CD4-positive, alpha-beta T cell treated with Interleukin-10 for 1 hour (primary cell): ENCODE data around the gene BRCC3.

Source experiments
- DNase-seq: peaks from one replicate; pipeline ENCODE4 v3.0.0-alpha.2; 2020

BRCC3 gene

DNA sequence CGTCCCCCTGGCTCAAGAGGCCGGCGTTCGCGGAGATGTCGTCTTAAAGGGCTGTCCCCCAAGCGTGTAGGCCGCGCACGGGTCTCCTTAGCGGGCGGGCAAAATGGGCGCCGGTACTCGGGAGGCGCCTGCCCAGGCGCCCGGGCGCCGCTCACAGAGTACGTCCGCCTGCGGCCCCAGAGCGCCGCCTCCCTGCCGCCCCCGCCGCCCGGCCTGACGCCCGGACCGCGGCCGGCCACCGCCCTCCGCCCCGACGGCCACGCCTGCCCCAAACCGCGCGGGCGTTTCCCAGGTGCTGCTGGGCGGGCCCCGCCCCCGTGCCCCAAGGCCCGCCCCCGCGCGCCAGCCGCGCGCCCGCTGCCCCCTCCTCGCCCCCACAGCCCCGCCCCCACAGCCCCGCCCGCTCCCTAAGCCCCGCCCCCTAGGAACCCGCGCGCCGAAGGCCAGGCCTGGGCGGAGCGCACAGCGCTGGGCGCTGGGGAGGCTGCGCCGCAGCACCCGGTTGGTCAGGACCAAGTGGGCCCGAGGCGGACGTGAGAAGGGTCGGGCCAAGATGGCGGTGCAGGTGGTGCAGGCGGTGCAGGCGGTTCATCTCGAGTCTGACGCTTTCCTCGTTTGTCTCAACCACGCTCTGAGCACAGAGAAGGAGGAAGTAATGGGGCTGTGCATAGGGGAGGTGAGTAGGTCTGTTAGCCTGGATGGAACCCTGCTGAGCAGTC lies at the start of gene BRCC3, which contains the start of the genes CMC4 and MTCP1:
Gene BRCC3 (plus strand): TSS at position 534 of the 719 bp plus-strand sequence. CDS start 20 bp downstream, at position 554.
Gene CMC4 (minus strand): TSS at position 162 of the 719 bp plus-strand sequence. CDS start 7,113 bp downstream, outside the sequence.
Gene MTCP1 (minus strand): TSS at position 162 of the 719 bp plus-strand sequence. CDS start 5,126 bp downstream, outside the sequence.
- peak; percentile 83 for DNase-seq

DNA sequence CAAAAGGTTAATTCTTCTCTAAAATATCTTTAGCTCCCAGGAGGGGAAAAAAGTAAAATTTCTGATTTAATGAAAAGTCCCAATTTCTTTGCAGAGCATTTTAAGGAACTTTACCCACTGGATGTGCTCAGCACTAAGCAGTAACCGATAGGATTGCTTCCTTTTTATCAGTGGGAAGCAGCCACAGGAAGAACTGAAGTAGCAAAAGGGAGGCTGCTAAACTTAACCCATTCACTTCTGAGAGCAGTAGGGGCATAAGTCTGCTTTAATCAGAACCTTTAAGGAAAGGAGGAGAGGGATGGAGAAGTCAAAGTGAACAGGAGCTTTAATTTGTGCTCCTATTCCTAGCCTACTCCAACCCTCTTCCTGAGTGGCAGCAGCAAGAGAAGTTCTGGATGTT lies 48.7 kb upstream of the BRCC3 start, which contains the start of gene F8:
Gene F8 (minus strand): TSS at position 139 of the 400 bp plus-strand sequence. CDS start 171 bp downstream, outside the sequence.
- no peak for DNase-seq

DNA sequence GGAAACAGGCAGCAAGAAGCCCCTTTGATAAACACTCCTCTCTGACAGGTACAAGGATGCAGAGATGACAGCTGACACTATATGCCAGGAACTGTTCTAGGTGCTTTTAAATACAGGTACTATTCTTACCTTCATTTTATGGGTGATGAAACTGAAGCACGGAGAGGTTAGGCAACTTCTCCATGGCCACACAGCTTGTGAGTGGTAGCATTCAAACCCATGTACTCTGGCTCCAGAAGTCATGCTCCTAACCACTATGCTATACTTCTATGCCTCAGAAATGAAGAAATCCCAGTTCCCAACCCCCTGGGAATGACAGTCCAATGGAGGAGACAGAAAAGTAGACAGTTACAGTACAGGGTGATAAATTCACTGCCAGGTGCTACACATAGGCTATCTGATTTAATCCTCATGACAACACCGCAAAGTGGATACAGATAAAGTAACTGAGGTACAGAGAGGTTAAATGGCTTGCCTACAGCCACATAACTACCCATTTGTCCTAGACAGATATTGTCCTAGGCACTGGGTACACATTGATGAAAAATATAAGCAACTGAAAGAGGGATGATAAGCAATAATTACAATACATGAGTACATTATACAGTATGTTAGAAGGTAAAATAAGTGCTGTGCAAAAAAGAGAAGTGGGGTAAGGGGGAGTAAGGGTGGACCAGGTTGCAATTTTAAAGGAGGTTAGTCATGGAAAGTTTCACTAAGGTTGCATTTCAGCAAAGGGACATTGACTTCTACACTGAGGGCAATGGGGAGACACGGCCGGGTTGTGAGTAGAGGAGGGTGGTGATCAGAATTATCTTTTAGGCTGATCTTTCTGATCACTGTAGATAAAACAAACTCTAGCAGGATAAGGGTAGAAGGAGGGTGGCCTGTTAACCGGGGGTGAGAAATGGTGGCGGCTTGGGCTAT lies 47.1 kb upstream of the BRCC3 start:
- no peak for DNase-seq

DNA sequence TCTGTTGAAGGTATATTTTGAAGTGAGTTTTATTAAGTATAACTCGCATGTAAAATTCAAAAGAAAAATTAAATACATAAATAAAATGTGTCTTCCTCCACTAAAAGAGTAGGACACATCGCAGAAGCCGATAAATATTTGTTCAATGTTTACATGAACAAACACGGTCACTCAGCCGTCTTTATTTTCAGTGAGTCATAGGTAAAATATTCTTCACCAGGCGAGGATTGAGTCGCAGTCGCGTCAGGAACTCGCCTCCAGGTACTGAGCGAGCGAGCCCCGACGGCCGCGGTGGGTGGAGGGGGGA lies 44.9 kb upstream of the BRCC3 start:
- DNase-seq: no peak

DNA sequence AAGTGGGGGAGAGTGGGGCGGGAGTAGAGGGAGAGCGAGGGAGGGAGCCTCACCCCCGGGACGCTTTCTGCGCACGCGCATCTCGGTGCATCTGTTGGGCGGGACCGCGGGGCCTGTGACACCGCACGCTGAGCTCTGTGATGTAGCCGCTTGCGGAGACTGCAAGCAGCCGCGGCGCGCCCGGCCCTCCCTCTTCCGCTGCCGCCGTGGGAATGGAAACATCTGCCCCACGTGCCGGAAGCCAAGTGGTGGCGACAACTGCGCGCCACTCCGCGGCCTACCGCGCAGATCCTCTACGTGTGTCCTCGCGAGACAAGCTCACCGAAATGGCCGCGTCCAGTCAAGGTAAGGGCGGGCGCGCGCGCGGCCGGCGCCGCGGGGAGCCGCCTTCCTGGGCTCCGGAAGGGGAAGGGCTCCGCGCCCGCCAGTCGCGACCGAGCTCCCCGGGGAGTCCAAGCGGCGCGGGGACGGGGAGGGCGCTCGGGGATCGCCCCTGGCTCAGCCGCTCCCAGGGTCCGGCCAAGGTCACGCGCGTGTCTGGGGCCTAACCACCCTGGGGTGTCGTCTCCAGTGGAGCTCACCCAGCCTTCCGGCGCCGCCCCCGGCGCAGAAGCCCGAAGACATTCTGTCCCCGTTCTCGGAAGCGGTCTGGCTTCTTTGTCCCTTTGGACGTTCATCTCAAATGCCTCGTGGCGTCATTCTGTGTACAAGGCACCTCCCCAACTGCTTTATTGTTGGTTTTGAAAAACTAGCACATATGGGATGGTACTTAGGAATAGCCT lies 44.4 kb upstream of the BRCC3 start, which contains the start of gene FUNDC2:
Gene FUNDC2 (plus strand): TSS at position 118 of the 782 bp plus-strand sequence. CDS start 95 bp downstream, at position 213.
- DNase-seq: peak; percentile 96

DNA sequence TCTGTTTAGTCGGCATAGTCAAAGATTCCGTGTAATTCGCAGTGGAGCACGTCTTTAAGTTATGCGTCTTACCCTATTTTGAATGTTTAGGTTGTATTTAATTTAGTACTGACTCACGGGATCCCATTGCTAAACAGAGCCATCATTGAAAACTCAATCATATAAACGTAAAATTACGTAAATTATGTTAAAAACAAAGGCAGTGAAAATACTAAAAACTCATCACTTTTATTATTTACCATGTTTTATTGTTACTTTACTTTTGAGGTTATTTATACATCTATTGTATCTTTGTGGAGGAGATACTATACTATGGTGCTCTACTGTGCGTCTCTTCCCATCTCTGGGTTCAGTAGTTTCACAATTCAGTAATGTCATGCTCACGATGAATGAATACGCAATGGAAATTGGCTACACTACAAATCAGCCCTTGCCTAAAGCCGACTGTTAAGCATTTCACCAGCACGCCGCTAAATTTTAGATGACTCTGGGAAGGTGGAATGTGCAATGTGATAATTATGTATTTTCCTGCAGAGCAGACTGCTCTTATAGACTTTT lies 43.7 kb upstream of the BRCC3 start:
- DNase-seq: peak; percentile 31

DNA sequence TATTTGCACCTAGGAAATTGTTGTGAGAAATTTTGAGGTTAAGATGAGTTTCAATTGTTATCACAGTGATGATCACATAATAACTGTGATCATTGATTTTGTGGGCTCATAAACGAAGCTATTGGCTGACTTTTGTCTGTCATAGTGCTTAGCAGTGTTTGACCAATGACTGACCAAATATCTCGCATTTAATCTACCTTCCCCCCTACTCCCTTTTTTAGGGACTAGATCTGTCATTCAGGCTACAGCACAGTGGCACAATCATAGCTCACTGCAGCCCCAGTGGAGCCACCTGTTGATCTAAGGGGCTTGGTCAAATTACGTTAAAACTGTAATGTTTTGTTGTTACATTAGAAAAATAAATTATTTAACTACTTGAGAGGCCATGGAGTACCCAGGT lies 43.2 kb upstream of the BRCC3 start:
- DNase-seq: peak; percentile 9

DNA sequence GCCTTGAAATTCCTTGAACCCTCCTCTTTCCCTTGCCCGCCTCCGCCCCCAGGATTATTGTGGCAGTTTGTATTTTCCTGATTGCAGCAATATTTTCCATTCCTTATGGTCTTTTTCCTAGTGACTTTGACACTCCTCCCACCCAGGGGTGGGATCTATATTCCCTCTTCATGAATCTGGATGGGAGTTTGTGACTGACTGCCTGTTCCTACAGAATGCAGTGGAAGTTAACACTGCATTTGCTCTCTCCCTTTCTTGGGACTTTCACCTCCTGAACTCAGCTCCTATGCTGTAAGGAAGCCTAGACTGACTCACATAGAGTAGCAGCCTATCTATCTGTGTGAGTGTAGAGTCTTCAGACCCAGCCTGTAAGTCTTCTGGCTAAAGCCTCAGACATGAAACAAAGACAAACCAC lies 42.4 kb upstream of the BRCC3 start:
- no peak for DNase-seq

DNA sequence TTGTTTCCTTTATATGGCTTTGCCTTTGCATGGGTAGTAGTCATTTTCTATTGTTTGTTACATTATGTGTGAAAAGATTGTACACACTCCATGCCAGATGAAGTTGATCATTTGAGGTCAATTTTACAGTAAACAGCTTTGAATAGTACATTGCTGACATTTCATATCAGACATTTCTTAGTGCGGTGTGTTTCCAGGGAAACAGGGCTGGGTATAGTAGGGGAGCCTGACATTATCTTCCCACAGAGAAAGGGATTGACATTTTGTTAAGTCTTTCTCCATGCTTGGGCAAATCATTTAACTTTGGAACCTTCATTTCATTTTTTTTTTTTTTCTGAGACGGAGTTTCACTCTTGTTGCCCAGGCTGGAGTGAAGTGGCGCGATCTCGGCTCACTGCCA lies 39.7 kb upstream of the BRCC3 start:
- no peak for DNase-seq

DNA sequence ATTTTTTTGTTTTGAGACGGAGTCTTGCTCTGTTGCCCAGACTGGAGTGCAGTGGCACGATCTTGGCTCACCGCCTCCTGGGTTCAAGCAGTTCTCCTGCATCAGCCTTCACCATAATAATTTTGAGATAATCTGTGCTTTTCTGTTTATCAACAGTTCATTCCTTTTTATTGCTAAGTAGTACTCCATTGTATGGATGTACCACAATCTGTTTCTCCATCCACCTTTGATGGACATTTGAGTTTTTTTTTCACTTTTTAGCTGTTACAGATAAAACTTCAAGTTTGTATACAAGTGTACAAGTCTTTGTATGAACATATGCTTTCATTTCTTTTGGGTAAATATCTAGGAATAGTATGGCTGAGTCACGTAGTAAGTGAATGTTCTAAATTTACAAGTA lies 35.6 kb upstream of the BRCC3 start:
- no peak for DNase-seq

DNA sequence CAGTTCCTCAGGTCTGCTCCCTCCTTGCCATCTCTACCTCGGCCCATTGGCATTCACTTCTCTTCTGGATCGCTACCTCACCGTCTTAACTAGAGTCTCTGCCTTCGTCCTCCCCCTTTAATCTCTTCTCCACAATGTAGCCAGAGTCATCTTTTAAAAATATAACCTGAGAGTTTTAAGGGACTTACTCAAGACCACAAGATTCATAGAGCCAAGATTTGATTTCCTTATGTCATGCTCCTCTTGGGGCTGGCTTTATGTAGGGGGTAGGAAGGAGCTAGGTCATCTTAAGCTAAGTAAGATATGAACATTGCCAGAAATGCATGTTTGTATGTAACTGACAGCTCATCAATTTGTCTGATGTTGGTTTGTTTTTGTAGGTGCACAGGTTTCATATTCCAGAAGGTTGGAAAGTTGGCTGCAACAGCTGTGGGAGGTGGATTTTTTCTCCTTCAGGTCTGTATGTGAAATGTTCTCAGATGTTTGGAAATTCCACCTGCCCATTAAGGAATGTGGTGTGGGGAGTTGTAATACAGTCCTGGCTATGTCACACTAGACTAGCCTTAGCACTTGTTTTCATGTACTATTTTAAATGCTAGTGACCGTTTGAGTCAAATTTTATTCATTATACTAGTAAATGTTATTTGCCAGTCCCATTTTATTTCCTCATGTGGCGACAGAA lies 25.0 kb upstream of the BRCC3 start:
- DNase-seq: no peak

DNA sequence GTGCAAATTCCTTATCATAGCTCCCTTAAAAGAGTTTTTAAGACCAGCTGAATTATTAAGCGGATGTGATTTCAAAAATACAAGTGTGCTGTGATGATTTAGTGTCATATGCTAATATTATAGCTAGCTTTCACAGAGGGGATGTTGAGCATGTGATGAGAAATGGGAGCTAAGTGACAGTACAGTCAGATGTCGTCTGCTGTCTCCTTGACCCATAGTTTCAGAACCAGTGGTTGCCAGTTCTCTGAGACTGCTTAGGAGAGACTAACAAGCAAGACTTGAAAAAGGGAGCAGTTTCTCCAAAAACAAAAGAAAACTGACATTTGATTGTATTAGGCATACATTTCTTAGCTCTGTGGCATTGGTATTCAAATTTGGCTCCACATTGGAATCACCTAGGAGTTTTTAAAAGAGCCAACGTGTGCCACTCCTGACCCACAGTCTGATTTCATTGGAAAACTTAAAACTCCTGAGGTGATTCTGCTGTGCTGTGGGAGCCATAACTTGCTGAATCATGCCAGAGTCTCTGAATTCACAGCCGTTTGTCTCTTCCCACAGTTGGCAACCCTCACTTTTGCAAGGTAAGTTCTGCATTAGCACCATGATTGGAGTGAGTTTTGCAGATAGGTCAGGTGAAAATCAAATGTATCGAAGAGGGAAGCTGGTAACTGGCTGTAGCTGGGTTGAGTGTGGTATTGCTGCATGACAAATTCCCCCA lies 24.3 kb upstream of the BRCC3 start:
- no peak for DNase-seq

DNA sequence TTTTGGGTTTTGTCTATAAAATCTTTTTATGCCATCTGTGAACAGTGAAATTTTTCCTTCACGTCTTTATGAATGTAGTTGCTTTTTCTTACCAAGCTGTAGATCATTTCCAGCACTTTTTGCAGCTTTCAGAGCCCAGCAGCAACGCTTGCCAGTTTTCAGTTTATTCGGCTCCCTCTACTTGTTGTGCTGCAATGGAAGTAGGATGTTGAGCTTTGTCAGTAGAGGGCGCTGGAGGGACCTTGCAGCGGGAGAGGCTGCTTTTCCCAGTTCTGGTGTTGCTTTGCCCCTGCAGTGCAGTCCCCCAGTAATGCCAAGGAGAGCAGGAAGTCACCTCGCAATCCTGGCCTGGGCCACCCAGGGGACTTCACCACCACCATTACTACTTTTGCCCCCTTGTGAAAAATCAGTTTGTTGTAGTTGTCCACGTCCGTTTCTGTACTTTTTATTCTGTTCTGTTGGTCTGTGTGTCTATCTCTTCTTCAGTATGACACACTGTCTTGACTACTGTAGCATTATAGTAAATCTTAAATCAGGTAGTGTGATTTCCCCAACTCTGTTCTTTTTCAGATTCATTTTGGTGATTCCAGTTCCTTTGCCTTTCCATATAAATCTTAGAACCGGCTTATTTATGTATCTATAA lies 22.2 kb upstream of the BRCC3 start:
- DNase-seq: peak; percentile 59

DNA sequence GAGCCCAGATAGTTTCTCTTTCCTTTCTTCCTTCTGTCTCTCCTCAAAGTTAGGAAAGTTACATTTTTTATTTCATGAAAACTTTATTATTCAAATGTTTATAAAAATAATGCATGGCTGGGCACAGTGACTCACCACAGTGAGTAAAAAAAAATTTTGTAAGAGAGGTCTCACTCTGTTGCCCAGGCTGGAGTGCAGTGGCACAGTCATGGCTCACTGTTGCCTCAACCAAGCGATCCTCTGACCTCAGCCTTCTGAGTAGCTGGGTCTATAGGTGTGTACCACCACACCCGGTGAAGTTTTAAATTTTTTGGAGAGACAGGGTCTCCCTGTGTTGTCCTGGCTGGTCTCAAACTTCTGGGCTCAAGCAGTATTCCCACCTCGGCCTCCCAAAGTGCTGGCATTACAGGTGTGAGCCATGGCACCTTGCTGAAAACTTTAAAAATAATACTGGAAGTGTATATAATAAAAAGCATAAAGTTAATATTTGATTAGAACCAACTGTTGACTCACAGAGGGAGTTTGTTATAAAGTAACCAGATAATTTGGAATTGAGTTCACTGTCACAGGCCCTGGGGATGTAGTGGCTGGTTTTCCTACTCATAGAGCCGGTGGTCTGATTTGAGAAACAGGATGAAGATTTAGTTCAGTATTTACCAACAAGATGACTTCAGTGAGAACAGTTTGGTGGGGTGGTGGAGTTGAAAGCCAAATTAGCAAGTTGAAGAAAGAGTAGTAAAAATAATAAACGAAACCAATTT lies 18.4 kb upstream of the BRCC3 start:
- DNase-seq: no peak

DNA sequence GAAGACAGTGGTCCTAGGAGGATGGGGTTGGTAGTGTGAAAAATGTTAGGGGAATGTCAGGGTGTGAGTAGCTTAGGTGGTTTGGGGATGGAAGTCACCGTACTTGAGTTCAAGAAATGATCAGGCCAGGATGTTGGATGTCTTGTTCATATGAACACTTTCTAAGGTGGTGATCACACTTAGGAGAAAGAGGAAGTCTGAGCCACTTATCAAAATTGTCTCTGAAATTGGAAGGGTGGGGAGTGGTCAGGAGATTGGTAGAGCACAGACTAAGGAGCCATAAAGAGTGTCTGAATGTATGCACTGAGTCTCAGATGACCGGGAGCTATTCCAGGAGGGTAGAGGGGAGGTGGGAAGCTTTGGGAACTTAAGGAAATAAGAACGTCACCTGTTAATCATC lies 17.7 kb upstream of the BRCC3 start:
- DNase-seq: no peak

DNA sequence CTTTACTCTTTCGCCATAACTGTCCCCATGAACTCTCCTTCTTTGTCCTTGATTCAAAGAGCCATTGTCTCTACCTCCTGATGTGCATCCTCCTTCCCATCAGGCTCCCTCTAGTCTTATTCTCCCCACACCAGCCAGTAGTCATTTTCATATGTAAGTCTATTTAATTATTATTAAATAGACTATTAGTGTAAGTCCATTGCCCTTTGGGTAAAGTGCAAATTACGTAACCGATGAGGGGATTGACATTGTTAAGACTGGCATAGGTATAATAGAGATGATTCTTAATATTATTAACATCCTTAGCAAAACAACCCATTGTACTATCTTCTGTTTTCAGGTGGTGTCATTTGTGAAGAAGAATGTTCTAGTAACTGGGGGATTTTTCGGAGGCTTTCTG lies 17.1 kb upstream of the BRCC3 start:
- DNase-seq: no peak

DNA sequence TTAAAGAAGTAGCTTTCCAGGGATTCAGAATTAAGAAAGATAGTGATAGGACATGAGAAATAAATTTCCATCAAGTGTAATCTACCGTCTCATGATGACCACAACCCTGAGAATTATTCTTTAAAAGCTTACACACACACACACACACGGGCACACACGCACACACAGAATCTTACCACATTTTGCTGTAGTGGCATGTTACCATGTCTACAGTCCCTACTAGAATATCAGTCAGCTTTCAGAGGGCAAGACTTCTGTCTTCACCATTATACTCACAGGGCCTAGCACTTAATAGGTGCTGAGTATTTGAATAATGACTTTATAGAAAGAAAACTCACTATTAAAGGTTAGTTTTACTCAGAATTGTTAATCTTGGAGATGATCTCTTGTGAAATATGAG lies 15.8 kb upstream of the BRCC3 start:
- no peak for DNase-seq

DNA sequence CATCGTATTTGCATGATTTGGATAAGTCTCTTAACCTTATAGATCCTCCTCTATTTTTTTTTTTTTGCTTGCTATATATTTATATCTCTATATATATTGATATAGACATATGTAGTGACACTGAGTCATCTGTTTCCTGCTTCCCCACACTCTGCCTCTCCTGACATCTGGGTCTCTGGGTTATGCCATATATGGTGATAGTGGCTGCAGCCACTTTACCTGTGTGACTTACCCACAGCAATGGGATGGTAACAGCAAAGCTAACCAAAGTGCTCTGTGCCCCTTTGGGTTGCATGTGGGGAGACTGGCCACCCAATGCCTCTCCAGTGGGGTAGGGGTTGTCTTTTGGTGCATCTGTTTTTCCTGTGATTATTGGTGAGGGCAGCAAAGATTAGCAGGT lies 14.8 kb upstream of the BRCC3 start:
- peak; percentile 8 for DNase-seq

DNA sequence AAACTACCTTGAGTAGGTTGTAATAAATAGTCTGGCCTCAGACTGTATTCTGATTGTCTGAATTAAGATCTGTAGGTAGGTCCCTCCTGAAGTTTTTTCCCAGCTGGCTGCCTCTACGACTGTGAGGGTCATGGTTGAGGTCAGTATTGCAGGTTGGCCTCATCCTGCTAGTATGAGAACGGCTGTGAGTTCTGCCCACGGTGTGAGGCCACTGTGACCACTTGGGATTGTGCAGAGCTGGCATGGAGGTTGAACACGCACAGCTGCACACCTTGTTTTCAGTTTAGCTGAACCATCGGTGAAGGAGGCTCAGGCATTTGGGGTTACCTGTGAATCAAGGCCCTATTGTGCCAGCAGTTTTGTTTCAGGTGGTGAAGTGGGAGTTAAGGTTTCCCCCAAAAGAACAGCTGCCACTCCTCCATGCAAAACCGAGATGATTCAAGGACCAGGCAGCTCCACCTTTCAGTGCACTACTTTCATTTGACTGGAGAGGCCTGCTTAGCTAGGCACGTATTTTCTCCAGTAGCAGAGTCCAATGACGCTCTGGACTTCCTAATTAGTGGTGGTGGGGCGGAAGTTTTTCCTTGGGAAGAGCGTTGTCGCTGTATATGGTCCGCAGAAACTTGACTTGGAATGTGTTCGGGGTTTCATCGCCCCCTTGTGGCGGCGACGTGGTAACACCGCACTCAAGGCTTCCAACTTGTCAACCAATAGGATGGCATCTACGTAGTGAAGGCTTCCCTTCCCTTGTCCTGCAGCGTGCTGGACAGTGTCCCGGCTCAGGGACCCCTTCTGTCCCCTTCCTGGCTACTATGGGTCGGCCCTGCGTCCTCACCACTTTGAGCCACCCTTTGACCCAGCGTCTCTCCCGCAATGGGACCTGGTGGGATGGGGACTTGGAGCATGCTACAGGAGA lies 14.2 kb upstream of the BRCC3 start:
- peak; percentile 62 for DNase-seq
